HG02973 (cell line): ENCODE measurements around the gene TCFL5.

ENCODE experiments used
- ATAC-seq: cut with Tn5 transposase; IDR thresholded peaks from one replicate; pipeline ENCODE4 v1.9.1; 2021; ENCODE audit warnings: moderate library complexity; ENCODE audit not compliant: unreplicated experiment

Gene TCFL5

GRCh38 chr20:62814060-62814708 is 47.4 kb downstream of the TCFL5 start:
- ATAC-seq, result no peak

GRCh38 chr20:62813588-62813987 is 48.0 kb downstream of the TCFL5 start:
- no peak for ATAC-seq

DNA sequence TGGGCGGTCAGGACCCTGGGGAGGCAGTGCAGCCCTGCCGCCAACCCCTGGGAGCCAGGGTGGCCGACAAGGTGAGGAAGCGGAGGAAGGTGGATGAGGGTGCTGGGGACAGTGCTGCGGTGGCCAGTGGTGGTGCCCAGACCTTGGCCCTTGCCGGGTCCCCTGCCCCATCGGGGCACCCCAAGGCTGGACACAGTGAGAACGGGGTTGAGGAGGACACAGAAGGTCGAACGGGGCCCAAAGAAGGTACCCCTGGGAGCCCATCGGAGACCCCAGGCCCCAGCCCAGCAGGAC is 48.8 kb downstream of the TCFL5 start:
- no peak for ATAC-seq

DNA sequence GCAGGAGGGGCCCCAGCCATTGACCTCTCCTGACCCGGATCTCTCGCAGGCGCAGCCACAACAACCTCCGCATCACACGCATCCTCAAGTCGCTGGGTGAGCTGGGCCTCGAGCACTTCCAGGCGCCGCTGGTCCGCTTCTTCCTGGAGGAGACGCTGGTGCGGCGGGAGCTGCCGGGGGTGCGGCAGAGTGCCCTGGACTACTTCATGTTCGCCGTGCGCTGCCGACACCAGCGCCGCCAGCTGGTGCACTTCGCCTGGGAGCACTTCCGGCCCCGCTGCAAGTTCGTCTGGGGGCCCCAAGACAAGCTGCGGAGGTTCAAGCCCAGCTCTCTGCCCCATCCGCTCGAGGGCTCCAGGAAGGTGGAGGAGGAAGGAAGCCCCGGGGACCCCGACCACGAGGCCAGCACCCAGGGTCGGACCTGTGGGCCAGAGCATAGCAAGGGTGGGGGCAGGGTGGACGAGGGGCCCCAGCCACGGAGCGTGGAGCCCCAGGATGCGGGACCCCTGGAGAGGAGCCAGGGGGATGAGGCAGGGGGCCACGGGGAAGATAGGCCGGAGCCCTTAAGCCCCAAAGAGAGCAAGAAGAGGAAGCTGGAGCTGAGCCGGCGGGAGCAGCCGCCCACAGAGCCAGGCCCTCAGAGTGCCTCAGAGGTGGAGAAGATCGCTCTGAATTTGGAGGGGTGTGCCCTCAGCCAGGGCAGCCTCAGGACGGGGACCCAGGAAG is 49.3 kb downstream of the TCFL5 start:
- no peak for ATAC-seq

- ATAC-seq, result no peak
Measured at GRCh38 chr20:62811720-62812119, 49.9 kb downstream of the TCFL5 start.

GRCh38 chr20:62811320-62811719 is 50.3 kb downstream of the TCFL5 start:
- no peak for ATAC-seq

DNA sequence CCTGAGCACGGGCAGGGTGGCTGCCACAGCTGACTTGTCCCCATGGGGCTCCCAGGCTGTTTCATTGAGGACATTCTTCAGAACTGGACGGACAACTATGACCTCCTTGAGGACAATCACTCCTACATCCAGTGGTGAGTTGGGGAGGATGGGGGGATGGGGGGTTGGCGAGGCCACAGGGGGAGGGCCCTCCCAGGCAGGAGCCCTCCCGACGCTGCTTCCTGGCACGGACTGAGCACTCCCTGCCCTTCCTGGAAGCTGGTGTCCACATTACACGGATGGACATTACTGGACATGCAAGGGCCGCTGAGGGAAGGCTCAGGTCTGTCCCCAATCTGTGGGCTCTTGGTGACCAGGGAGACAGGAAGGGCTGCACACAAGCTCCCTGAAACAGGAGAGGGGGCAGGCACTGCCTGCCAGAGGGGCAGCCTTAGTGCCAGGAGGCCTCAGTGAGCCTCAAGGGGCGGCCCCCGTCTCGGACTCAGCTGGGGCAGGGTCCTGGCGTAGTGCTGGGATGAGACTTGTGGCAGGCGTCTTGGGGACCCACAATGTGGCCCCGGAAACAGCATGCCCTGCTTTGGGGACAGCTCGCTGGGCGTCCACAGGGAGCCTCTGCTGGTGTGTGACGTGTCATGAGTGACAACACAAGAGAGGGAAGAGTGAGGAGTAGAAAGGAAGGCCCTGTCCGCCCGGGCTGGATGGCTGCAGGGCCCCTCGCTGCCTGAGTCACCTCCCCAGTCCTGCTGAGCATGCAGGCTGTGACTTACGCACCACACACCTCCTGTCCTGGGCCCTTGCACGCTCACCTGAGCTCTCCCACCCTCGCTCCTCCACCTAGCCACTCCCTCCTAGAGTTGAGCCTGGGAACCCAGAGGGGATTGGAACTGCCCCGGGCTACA is 51.8 kb downstream of the TCFL5 start:
- ATAC-seq, result no peak

DNA sequence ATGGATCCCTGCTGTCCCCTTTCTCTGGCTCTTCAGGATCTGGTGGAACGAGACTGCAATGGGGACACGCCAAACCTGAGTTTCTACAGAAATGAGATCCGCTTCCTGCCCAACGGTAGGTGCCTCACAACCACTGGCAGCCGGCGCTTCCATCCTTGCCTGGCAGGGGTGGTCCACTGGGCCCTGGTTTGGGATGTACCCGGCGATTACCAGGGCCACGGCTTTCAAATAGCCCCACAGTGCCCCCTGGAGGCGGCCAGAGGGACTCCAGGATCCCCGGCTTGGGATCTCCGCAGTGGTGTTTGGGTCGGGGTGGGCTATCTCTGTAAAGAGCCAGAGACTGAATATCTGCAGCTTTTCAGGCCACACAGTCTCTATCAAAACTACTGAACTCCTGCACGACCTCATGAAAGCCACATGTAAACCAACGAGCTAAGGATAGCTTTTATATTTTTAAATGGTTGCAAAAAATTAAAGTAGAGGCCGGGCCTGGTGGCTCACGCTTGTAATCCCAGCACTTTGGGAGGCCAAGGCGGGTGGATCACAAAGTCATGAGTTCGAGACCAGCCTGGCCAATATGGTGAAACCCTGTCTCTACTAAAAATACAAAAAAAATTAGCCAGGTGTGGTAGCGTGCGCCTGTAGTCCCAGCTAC is 53.3 kb downstream of the TCFL5 start:
- ATAC-seq, result no peak

- no peak for ATAC-seq
Measured at GRCh38 chr20:62807444-62808210, 54.0 kb downstream of the TCFL5 start.

DNA sequence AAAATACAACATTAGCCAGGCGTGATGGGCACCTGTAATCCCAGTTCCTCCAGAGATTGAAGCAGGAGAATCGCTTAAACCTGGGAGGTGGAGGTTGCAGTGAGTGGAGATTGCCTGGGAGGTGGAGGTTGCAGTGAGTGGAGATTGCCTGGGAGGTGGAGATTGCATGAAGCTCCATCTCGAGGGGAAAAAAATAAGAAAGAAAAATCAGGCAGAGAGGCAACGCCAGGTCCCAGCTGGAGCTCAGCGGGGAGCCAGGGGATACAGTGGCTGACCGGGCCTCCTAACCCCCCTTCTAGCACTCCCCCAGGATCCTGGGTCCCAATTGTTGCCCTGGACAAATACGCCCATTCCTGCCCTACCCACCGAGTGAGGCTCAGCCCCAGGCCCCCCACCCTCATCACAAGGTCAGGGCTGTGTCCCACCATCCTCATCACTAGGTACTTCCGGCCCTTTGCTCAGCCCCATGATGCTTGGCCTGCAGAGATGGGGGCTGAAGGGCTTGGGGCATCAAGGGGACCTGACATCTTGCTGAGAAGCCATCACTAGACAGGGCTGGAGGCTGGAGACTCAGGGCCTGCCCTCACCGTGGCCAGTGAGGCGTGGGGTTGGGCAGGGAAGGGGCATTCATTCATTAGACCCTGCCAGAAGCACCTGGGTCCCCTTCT is 55.1 kb downstream of the TCFL5 start:
- no peak for ATAC-seq

- ATAC-seq, result no peak
Measured at GRCh38 chr20:62805711-62806382, 55.8 kb downstream of the TCFL5 start.

DNA sequence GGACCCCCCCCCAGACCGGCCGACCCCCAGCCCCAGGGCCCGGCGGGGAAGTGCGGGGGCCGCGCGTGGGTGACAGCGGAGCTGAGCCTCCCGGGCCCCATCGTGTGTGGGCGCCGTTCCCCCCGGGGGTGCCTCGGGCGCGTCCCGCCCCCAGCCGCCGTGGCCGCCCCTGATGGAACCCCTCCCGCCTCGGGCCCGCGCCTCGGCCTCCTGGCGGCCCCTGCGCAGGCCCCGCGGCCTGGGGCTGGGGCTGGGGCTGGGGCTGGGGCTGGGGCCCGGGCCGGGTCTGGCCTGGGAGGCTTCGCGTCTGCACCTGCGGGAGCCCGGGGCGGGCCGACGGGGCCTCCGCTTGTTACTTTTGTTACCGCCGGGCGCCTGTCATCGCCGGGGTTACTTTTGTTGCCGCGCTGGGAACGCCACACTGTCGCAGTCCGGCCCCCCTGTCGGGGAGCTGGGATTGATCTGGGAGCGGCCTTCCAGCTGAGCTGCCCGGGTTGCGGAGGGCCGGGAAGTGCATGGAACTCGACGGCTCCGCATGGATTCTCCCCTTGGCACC is 56.4 kb downstream of the TCFL5 start:
- ATAC-seq, result no peak

DNA sequence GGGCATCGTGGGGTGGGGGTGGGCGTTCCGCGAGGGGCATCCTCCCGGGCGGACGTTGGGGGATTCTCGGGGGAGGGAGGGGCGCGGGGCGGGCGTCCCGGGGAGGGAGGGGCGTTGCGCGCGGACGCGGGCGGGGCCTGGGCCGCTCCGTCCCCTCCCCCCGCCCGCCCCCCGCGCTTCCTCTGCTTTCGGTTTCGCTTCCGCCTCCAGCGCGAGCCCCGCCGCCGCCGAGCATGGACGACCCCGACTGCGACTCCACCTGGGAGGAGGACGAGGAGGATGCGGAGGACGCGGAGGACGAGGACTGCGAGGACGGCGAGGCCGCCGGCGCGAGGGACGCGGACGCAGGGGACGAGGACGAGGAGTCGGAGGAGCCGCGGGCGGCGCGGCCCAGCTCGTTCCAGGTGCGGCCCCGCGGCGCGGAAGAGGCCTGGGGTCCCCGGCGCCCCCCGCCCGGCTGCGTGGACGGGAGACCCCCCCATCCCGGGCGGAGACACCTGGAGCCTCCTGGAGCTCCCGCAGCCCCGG is 56.9 kb downstream of the TCFL5 start, which contains the start of gene OGFR:
OGFR (plus strand) TSS at position 209 of the 528 bp plus-strand sequence; CDS start at position 234, 25 bp downstream.
- ATAC-seq, result no peak

GRCh38 chr20:62804021-62804626 is 57.5 kb downstream of the TCFL5 start:
- no peak for ATAC-seq

DNA sequence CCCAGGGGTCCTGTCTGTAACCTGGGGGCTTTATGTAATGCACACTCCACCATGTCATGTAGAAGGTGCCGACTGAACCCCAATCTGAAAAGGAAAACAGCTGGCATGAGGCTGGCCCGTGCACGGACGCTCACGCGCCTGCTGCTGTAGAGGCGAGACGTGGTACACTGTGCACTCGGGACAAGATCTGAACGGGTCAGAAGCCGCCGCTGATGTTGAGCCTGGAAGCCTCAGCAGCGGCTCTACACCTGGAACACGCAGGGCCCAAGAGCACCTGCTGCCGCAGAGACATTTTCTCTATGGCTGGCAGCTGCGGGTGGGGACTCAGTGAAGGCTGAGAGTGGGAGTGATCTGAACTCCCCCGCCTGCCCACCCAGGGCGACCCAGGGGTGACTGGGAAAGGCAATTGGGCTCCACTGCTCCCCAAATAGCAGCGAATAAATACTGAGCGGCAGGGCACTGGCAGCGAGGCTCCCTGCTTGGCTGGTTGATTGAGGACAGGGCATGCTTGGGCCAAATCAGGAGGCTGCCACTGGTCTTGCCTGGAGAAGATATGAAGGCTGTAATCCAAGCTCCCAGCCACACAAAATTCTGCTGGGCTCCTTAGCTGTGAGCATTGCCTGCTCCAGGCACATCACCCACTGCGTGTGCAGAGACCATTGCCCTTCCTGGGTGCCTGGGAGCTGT is 59.5 kb downstream of the TCFL5 start:
- no peak for ATAC-seq

DNA sequence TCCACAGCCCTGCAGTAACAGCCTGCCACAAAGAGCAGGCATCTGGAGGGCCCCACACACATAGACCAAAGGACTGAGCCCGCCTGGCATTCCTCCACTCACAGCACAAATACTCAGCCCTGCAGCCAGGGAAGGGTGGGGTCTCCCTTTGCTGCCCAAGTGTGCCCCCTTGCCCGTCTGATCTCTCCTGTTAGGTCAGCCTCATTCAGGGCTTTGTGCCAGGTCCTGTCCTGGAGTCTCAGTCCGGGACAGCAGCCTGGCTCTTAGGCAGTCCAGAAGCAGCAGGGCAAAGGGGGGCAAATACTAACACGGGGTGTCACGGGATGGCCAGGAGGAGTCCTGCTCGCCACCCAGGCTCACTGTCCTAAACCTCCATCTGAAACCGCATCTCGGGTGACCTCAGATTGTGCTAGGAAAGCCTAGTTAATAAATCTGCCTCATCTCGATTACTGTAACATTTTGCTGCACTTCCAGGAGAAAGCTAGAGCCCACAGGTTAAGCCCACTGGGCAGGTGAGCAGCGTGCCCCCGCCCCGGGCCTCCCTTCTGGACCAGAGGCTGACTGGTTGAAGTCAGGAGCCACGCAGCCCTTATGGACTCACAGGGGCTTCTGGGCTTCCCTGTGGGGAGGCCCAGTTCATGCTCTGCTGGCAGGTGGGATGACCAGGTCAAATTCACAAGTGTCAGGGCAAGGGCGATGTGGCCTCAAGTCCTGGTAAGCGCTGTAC is 60.2 kb downstream of the TCFL5 start:
- ATAC-seq, result no peak
